SH-SY5Y (cell line): ENCODE data around the gene TCF12.

Experiments used
- GATA2 ChIP-seq: IDR thresholded peaks from 2 replicates; pipeline ENCODE4 v1.6.1; 2011; ENCODE audit warnings: mild to moderate bottlenecking, low read depth, low read length
- GATA3 ChIP-seq: IDR thresholded peaks from 2 replicates; pipeline ENCODE4 v1.6.1; 2011; ENCODE audit warnings: low read depth, mild to moderate bottlenecking, low read length, moderate library complexity

DNA sequence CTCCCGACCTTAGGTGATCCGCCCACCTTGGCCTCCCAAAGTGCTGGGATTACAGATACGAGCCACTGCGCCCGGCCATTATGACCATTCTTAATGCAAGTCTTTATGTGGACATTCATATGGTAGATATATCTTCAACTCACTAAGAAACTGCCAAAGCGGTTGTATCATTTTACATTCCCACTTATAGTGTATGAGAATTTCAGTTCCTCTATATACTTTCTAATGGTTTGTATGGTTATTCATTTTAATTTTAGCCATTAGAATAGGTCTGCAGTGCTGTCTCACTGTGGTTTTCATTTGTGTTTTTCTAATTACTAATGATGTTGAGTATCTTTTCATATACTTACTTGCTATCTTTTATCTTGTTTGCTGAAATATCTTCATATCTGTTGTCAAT lies 32.5 kb downstream of the TCF12 start:
- no peak for TF ChIP-seq GATA2
- TF ChIP-seq GATA3: no peak
